ENCODE measurements around the gene SGPL1. TPM values are rescaled to one million over a fixed set of nuclear protein-coding genes. Genes with fewer than 3 reads are reported as not detected.

SGPL1 gene
- total and polyA plus RNA-seq, 2 of the 8 experiments (the other 6 are each of a cell fraction or from before 2014, with no cell fraction given) = 20.5 to 51.6 TPM

GRCh38 chr10:70779511-70780369 lies 36.0 kb upstream of the SGPL1 start:
- ChIA-PET POLR2A (ENCODE audit: partially characterized antibody) (no interaction called here), CTCF (ENCODE audit: partially characterized antibody) (interaction anchor here (1.0 to 1.4 kb wide), 3 partner anchors 17 to 45 kb away, joined by 3 read pairs; no protein-coding TSS in a partner anchor)
- no peak overlapping the region for H3K23ac ChIP-seq (ENCODE audit: insufficient read length)
- H2AK5ac ChIP-seq (ENCODE audit: low read depth, low read length) = no peak overlapping the region
- H3K79me2 ChIP-seq (ENCODE audit: control insufficient read depth in 1 of 2, insufficient read depth in 2 of 2, low read length in 2 of 2) = no peaks in the 10 kb centered on the region
- no peak overlapping the region for H2BK15ac ChIP-seq (ENCODE audit: low read length)
- no peak overlapping the region for H3K18ac ChIP-seq (ENCODE audit: extremely low read depth, low read length)
- FAIRE-seq = no peak
- H3K4ac ChIP-seq (replicated peaks; ENCODE audit: insufficient read length, low read depth, low read length) = no peak overlapping the region
- H3K14ac ChIP-seq (ENCODE audit: insufficient read length) = no peak overlapping the region
- no peak for TF ChIP-seq HDAC6 (IDR thresholded peaks at IDR 0.05; ENCODE audit: low read depth, low read length)
- TF ChIP-seq PHF8 (conservative IDR thresholded peaks at IDR 0.05; ENCODE audit: low read depth, low read length) = no peak
- no peak for TF ChIP-seq NANOG (IDR thresholded peaks at IDR 0.05; ENCODE audit: insufficient read depth, low read depth, low read length, poor library complexity, severe bottlenecking)
- H3K27ac ChIP-seq (ENCODE audit: low read depth, low read length) = no peak overlapping the region
- H3K36me3 ChIP-seq (ENCODE audit: control insufficient read depth in 2 of 4, insufficient read depth in 4 of 4, low read length in 3 of 4) = no peaks in the 10 kb centered on the region
- H3K9me3 ChIP-seq (ENCODE audit: insufficient read depth in 2 of 2, low read depth in 1 of 2, low read length in 1 of 2) = no peaks in the 10 kb centered on the region
- 91% methylated on average over 16 of the region's 16 CpGs; no CpG with 5 or more reads in 1 of the 2 experiments for WGBS, 2 experiments (ENCODE audit: extremely low coverage in 1 of 2, insufficient coverage in 1 of 2, insufficient read length in 1 of 2, insufficient replicate concordance in 2 of 2, low coverage in 1 of 2, low lambda C conversion rate in 2 of 2, missing lambda C conversion rate in 1 of 2)
- H3K79me1 ChIP-seq (ENCODE audit: low read depth, low read length) = no peaks in the 10 kb centered on the region
- H2BK120ac ChIP-seq (replicated peaks; ENCODE audit: low read depth, low read length) = no peak overlapping the region
- H2BK5ac ChIP-seq (ENCODE audit: low read depth, low read length) = no peak overlapping the region
- no peaks in the 10 kb centered on the region for H4K20me1 ChIP-seq (replicated peaks in 1 of 2; ENCODE audit: control insufficient read depth in 1 of 2, insufficient read depth in 2 of 2, low read length in 2 of 2)
- no peaks in the 10 kb centered on the region for H3K23me2 ChIP-seq (ENCODE audit: low read depth, low read length)
- H4K8ac ChIP-seq (ENCODE audit: extremely low read depth, insufficient read depth, low read length) = no peak overlapping the region
- no peak overlapping the region for H3K4me2 ChIP-seq (ENCODE audit: insufficient read depth in 1 of 2, low read depth in 2 of 2, low read length in 2 of 2)
- no peak overlapping the region for H2BK20ac ChIP-seq (ENCODE audit: low read length)
- no peak overlapping the region for H3K4me3 ChIP-seq (ENCODE audit: extremely low read depth in 1 of 4, insufficient read depth in 2 of 4, low read depth in 3 of 4, low read length in 4 of 4)
- no peak for DNase-seq (ENCODE audit: low read depth in 1 of 2, low spot score in 2 of 2)
- peaks cover 0 to 3% (median 0%) of the 10 kb centered on the region in 4 experiments; a peak in 2 of 7 replicates for H3K4me1 ChIP-seq (replicated peaks in 1 of 4; ENCODE audit: control insufficient read depth in 3 of 4, insufficient read depth in 4 of 4, low read length in 3 of 4)
- H3K56ac ChIP-seq (replicated peaks; ENCODE audit: insufficient read length, low read depth, low read length) = no peak overlapping the region
- H4K91ac ChIP-seq (replicated peaks; ENCODE audit: insufficient read length, low read length) = no peak overlapping the region
- no peak overlapping the region for H2BK12ac ChIP-seq (ENCODE audit: low read depth, low read length)
- no peaks in the 10 kb centered on the region for H3K27me3 ChIP-seq (replicated peaks in 1 of 4; ENCODE audit: control insufficient read depth in 3 of 4, extremely low read depth in 1 of 4, insufficient read depth in 3 of 4, low read length in 3 of 4)
- no peak overlapping the region for H4K5ac ChIP-seq (ENCODE audit: insufficient read length, low read depth, low read length)
- no peak overlapping the region for H2AFZ ChIP-seq (ENCODE audit: low read length)
- no peak overlapping the region for H3K9ac ChIP-seq (replicated peaks in 1 of 4; ENCODE audit: extremely low read depth in 1 of 4, low read depth in 3 of 4, low read length in 3 of 4)
